GM18520 (cell line): ENCODE results near the gene CFAP92.
A peak's percentile ranks its signal among the peaks of the same experiment; 100 is the strongest.
"Not testable (repeated sequence)": the region's sequence is repeated elsewhere in the genome, so short reads cannot be mapped to it uniquely, and the experiment has no call there.

Experiments
- ATAC-seq: cut with Tn5 transposase; IDR thresholded peaks from one replicate; pipeline ENCODE4 v1.9.1; 2021; ENCODE audit not compliant: unreplicated experiment

The CFAP92 gene

GRCh38 chr3:128906031-128906803 is 87.7 kb downstream of the CFAP92 start:
- ATAC-seq = no peak

GRCh38 chr3:128903501-128903900 is 90.4 kb downstream of the CFAP92 start:
- no peak for ATAC-seq

GRCh38 chr3:128902426-128902825 is 91.5 kb downstream of the CFAP92 start:
- no peak for ATAC-seq

GRCh38 chr3:128895843-128896697 is 97.8 kb downstream of the CFAP92 start:
- no peak for ATAC-seq

GRCh38 chr3:128889139-128889894 is 104.6 kb downstream of the CFAP92 start:
- ATAC-seq = no peak

- no peak for ATAC-seq
Observed at GRCh38 chr3:128884992-128885391, 108.9 kb downstream of the CFAP92 start.

GRCh38 chr3:128882719-128883118 is 111.2 kb downstream of the CFAP92 start:
- no peak for ATAC-seq

- no peak for ATAC-seq
Observed at GRCh38 chr3:128881576-128881975, 112.3 kb downstream of the CFAP92 start.

- not testable (repeated sequence) for ATAC-seq
Observed at GRCh38 chr3:128880455-128880854, 113.4 kb downstream of the CFAP92 start.

- ATAC-seq = no peak
Observed at GRCh38 chr3:128879991-128880390, 113.9 kb downstream of the CFAP92 start.

GRCh38 chr3:128879125-128879969 is 114.5 kb downstream of the CFAP92 start, which contains the start of gene ACAD9:
Gene ACAD9 (plus strand): TSS chr3:128879620. CDS start chr3:128879692, 72 bp downstream.
- ATAC-seq = peak; percentile 87

GRCh38 chr3:128878556-128879124 is 115.2 kb downstream of the CFAP92 start:
- no peak for ATAC-seq

GRCh38 chr3:128878011-128878457 is 115.8 kb downstream of the CFAP92 start:
- no peak for ATAC-seq

GRCh38 chr3:128875556-128876120 is 118.2 kb downstream of the CFAP92 start:
- ATAC-seq = no peak

- no peak for ATAC-seq
Observed at GRCh38 chr3:128874481-128875180, 119.2 kb downstream of the CFAP92 start.

GRCh38 chr3:128873244-128874022 is 120.4 kb downstream of the CFAP92 start:
- no peak for ATAC-seq

GRCh38 chr3:128872744-128873143 is 121.1 kb downstream of the CFAP92 start:
- no peak for ATAC-seq

- no peak for ATAC-seq
Observed at GRCh38 chr3:128872282-128872681, 121.6 kb downstream of the CFAP92 start.
